Spinal cord (tissue), 10 donors: ENCODE measurements around the gene FRMD4A. TPM values are rescaled to one million over a fixed set of nuclear protein-coding genes. Genes with fewer than 3 reads are reported as not detected.
A peak's percentile ranks its signal among the peaks of the same experiment; 100 is the strongest.
"Not testable (repeated sequence)": the region's sequence is repeated elsewhere in the genome, so short reads cannot be mapped to it uniquely, and the experiment has no call there.

ENCODE experiments used
- DNase-seq, 6 donors: peaks; one replicate each; pipeline versions ENCODE4 v3.0.0 to v3.0.0-alpha.2; 2013 to 2015; ENCODE audit warnings: low spot score in 6 of 6, low read depth in 4 of 6
- H3K27ac ChIP-seq: one replicate; pipeline ENCODE4 v1.5.1; 2013; ENCODE audit warnings: low read depth, low read length, control low read depth
- H3K27me3 ChIP-seq: one replicate; pipeline ENCODE4 v1.6.1; 2013; ENCODE audit warnings: low read length; ENCODE audit not compliant: control insufficient read depth, insufficient read depth
- H3K36me3 ChIP-seq: one replicate; pipeline ENCODE4 v1.6.1; 2013; ENCODE audit warnings: low read length; ENCODE audit not compliant: control insufficient read depth, insufficient read depth
- H3K4me1 ChIP-seq: one replicate; pipeline ENCODE4 v1.6.1; 2013; ENCODE audit warnings: low read length; ENCODE audit not compliant: control insufficient read depth, insufficient read depth
- H3K4me3 ChIP-seq: one replicate; pipeline ENCODE4 v1.5.1; 2013; ENCODE audit warnings: low read depth, low read length, control low read depth
- H3K9me3 ChIP-seq: one replicate; pipeline ENCODE4 v1.6.1; 2013; ENCODE audit warnings: low read length; ENCODE audit not compliant: control insufficient read depth, insufficient read depth
- WGBS: methylation state at CpG from one replicate; pipeline ENCODE4 v1.1.5; 2013; ENCODE audit warnings: missing lambda C conversion rate; ENCODE audit not compliant: insufficient coverage; 5-methylcytosine and 5-hydroxymethylcytosine counted together
- polyA plus RNA-seq, 2 donors: library from polyadenylated mRNA; unstranded; fragments of 120-200 nt; gene quantifications; one replicate each; pipeline ENCODE4 v1.2.1, GENCODE V29; 2013; ENCODE audit not compliant: insufficient read length in 2 of 2
- total RNA-seq, 2 donors: library from RNA; depleted of rRNA in 1 of 2; stranded (reverse); fragments of 120-200 nt in 1 of 2; fragments of >200 nt in 1 of 2; gene quantifications; one replicate each; pipeline versions ENCODE4 v1.2.3 to v1.2.4, GENCODE V29; 2013 to 2014
- donor health status: healthy.

The FRMD4A gene
- total and polyA plus RNA-seq, 4 donors, result 75.4 to 97.8 (median 91.8) TPM

DNA sequence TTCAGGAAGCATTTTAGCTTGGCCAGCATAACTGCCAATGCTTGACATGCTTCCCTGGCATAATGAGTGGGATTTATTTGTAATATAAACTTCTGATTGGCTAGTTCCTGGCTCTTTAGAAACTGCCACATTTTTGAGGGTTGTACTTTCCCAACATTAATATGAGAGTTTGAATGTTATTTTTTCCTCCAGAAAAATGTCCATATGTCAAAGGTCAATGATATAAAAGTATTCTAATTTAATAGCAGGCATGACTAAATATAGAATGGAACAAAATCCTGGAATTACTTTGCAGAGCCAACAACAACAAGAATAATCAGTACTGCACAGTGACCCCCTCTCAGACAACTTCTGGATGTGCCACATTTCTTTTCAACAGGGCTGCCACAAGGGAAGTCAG lies 391.3 kb downstream of the FRMD4A start:
- Histone ChIP-seq H3K4me3 (no peak overlapping the region), H3K4me1 (peaks cover 6% of the 10 kb centered on the region), H3K27ac (no peak overlapping the region), H3K9me3 (peaks cover 2% of the 10 kb centered on the region), H3K27me3 (no peaks in the 10 kb centered on the region), H3K36me3 (no peaks in the 10 kb centered on the region)
- DNase-seq, result peak in 1 of 6 donors; percentile 11

DNA sequence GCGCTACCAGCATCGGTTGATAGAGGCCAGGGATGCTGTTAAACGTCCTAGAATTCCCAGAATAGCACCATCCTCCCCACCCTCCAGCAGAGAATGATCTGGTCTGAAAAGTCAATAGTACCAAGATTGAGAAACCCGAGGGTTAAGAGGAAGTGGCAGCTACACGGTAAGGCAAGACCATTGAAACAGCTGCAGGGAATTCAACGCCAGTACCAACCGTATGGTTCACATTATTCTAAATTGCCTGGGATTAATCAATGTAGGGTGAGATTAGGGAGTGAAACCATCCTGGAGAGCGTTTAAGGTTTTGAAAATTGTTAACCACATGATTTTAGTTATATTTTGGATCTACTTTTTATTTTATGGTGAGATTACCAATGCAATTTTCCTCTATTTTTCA lies 391.8 kb downstream of the FRMD4A start:
- WGBS, result no CpG with 5 or more reads among the region's 8 CpGs
- H3K9me3 ChIP-seq, result peaks cover 2% of the 10 kb centered on the region
- no peak overlapping the region for H3K4me3 ChIP-seq
- peak in 1 of 6 donors; percentile 24 for DNase-seq
- no peak overlapping the region for H3K27ac ChIP-seq
- peaks cover 6% of the 10 kb centered on the region for H3K4me1 ChIP-seq
- no peaks in the 10 kb centered on the region for H3K27me3 ChIP-seq
- H3K36me3 ChIP-seq, result no peaks in the 10 kb centered on the region

DNA sequence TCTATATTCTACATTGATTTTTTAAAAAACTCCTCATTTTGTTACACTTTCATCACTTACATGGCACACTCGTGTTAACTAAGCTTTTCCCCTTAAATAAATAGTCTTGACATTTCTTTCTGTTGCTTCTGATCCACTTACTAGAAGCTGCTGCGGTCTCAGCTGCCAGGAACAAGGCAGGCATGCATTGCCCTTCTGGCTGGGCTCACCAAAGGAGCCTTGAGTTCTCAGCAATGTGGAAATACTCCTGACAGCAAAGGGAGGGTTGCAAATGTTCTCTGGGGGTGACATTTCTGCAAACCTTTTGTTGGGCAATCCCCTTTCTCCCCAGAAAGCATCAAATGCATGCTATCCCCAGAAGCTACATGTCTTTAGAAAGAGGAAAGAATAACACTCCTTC lies 393.9 kb downstream of the FRMD4A start:
- Histone ChIP-seq H3K9me3 (peaks cover 2% of the 10 kb centered on the region), H3K36me3 (no peaks in the 10 kb centered on the region), H3K27me3 (no peaks in the 10 kb centered on the region), H3K4me3 (no peak overlapping the region), H3K4me1 (peaks cover 2% of the 10 kb centered on the region), H3K27ac (no peak overlapping the region)
- WGBS, result 60% methylated on average over 1 of the region's 2 CpGs
- DNase-seq, result no peak

DNA sequence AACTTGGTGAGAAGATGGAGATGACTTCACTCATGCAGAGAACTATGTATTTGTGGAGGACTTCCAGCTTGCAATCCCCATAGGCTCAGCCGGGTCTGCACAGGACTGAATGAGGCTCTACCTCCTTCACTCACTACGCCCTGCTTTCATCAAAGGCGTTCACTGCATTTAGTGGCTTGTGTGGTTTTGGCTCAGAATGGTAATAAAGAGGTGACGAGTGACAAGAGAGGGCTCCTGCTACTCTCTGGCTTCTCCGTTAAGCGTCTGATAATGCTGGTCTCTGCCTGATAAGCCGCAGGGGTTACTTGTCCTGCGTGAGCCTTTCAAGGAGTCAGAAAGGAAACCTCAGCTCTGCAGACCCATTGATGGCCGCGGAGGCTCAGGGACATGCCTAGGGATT lies 400.6 kb downstream of the FRMD4A start:
- no peaks in the 10 kb centered on the region for H3K9me3 ChIP-seq
- DNase-seq, result no peak
- no peaks in the 10 kb centered on the region for H3K27me3 ChIP-seq
- H3K4me1 ChIP-seq, result peaks cover 18% of the 10 kb centered on the region
- 50% methylated on average over 7 of the region's 10 CpGs for WGBS
- H3K27ac ChIP-seq, result no peak overlapping the region
- no peak overlapping the region for H3K4me3 ChIP-seq
- no peaks in the 10 kb centered on the region for H3K36me3 ChIP-seq

DNA sequence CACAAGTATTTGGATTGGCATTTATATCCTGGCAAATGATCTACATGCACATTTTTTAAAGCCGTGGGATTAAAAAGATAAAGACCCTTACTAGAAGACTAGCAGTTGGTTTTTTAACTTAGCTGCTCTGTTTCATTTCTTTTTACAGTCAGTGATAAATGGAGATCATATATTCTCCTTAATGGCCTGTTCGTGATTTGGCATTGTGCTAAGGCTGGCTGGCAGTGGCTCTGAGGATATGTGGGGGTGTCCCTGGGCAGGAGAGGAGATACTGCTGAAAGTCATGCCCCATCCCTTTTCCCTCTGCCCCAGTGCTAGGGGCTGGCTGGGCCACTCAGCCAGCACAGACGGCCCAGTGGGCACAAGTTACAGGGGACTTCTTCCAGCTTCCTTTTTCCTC lies 402.3 kb downstream of the FRMD4A start:
- peaks cover 18% of the 10 kb centered on the region for H3K4me1 ChIP-seq
- no peak overlapping the region for H3K4me3 ChIP-seq
- H3K27ac ChIP-seq, result no peak overlapping the region
- H3K27me3 ChIP-seq, result no peaks in the 10 kb centered on the region
- no peaks in the 10 kb centered on the region for H3K36me3 ChIP-seq
- DNase-seq, result peak in 5 of 6 donors; percentile 47 to 86 (median 61)
- 30% methylated on average over 1 of the region's 3 CpGs for WGBS
- H3K9me3 ChIP-seq, result no peaks in the 10 kb centered on the region

DNA sequence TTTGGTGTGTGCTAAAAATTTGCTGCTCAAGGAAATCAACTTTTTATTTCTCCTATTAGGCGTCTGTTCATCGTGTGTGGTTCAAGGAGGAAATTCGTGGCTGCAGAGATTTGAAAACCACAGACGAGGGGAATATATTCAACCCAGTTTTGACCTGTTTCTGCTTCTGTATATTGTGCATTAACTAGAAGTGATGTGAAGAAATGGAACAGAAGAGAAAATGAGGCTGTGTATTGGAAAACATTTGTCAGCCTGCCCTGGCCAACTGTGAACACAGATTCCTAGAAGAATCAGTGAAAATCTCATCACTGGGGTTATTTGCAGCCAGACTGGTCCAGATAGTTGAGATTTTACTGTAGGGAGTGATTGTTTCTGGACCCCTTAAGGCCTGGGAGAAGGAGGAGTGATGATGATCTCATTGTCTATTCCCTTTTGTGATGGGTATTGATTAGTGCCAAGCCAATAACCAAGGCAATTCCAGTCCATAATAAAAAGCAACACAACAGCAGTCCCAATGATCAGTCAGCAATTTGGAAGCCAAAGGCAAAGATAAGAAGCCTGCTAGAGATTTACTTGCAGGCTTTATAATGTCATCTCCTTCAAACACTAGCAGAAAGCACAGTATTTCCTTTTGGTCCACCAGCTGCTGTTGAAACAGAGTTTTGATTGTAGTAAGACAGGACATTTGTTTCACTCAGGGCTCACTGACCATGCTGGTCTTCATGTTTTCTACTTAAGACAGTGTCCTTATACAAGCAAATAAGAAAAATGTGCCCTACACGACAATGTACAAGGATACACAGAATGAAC lies 404.5 kb downstream of the FRMD4A start:
- H3K27me3 ChIP-seq, result no peaks in the 10 kb centered on the region
- no peak overlapping the region for H3K27ac ChIP-seq

DNA sequence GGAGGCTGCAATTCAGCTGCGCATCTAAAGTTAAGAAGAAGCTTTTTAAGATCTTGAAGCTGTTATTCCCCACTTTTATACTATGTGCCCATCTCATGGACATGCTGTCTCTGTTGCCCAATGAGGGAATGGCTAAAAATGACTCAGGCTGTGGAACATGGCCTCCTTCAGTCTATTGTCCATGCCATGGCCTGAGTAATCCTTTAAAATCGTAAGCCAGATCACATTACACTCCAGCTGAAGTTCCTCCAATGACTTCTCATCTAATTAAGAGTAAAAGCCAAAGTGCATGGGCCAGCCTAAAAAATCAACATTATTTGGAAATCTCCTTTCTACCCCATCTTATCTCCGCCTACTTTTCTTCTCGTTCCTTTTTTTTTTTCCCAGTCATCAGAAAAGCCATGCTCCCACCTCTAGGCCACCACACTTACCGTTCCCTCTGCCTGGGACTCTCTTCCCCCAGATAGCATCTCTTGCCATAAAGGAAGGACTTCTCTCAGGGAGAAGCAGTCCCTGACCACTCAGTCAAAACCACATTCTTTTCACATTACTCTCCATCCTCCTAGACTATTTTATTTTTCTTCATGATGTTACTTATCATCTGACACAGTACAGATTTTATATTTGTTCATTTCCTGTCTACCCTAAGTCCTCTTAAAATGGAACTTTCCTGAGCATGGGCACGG lies 406.5 kb downstream of the FRMD4A start:
- WGBS, result 91% methylated on average over 6 of the region's 6 CpGs
- Histone ChIP-seq H3K27me3 (no peaks in the 10 kb centered on the region), H3K9me3 (no peaks in the 10 kb centered on the region), H3K27ac (no peak overlapping the region), H3K36me3 (no peaks in the 10 kb centered on the region), H3K4me1 (peaks cover 16% of the 10 kb centered on the region), H3K4me3 (no peak overlapping the region)
- DNase-seq, result no peak

More for the DNA sequence above, 404.5 kb downstream of the FRMD4A start:
- DNase-seq, result peak in 1 of 6 donors; percentile 32
- Histone ChIP-seq H3K4me1 (peaks cover 18% of the 10 kb centered on the region), H3K36me3 (no peaks in the 10 kb centered on the region), H3K4me3 (no peak overlapping the region), H3K9me3 (no peaks in the 10 kb centered on the region)
- WGBS, result 56% methylated on average over 3 of the region's 5 CpGs

DNA sequence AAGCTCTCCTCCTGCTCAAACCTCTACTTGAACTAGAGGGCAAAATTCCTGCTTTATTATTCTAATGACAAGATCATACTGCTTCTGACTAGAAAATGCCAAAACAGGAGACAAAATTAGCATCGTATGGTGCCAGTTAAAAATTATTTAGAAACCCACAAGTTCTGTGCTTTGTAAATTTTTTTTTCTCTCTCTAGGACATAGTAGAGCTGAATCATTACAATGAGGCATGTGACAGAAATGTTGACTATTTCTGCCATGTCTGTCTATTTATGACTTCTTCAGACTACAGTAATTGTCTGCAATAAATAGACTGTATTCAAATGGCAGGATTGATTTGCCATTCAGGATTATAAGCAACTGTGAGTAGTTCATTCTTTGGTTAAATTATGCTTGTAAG lies 408.1 kb downstream of the FRMD4A start:
- no peaks in the 10 kb centered on the region for H3K36me3 ChIP-seq
- no peak overlapping the region for H3K27ac ChIP-seq
- no peak for DNase-seq
- H3K4me3 ChIP-seq, result no peak overlapping the region
- no CpG with 5 or more reads among the region's 1 CpG for WGBS
- H3K4me1 ChIP-seq, result peaks cover 3% of the 10 kb centered on the region
- no peaks in the 10 kb centered on the region for H3K27me3 ChIP-seq
- no peaks in the 10 kb centered on the region for H3K9me3 ChIP-seq

DNA sequence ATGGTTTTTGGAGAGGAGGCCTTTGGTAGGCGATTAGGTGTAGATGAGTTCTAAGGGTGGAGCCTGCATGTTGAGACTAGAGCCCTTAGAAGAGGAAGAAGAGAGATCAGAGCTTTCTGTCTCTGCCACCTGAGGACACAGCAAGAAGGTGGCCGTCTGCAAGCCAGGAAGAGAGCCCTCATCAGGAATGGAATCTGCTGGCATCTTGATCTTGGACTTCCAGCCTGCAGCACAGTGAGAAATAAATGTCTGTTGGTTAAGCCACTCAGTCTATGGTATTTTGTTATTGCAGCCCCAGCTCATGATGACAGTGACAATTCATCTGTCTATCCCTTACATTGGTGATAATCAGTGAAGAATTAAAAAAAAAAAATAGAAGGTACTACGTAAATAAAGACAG lies 408.8 kb downstream of the FRMD4A start:
- Histone ChIP-seq H3K36me3 (no peaks in the 10 kb centered on the region), H3K27me3 (no peaks in the 10 kb centered on the region), H3K27ac (no peak overlapping the region), H3K4me3 (no peak overlapping the region), H3K9me3 (no peaks in the 10 kb centered on the region), H3K4me1 (peaks cover 2% of the 10 kb centered on the region)
- DNase-seq, result no peak
- 90% methylated on average over 2 of the region's 3 CpGs for WGBS

DNA sequence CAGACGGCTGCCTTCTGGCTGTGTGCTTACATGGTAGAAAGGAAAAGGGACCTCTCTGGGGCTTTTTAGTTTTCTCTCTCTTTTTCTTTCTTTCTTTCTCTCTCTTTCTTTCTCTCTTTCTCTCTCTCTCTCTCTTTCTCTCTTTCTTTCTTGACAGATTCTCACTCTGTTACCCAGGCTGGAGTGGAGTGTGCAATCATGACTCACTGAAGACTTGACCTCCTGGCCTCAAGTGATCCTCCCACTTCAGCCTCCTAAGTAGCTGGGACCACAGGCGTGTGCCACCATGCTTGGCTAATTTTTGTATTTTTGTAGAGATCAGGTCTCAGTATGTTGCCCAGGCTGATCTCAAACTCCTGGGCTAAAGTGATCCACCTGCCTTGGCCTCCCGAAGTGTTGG lies 409.6 kb downstream of the FRMD4A start:
- WGBS, result 100% methylated on average over 1 of the region's 3 CpGs
- not testable (repeated sequence) for DNase-seq

More for the DNA sequence above, 409.6 kb downstream of the FRMD4A start:
- H3K27me3 ChIP-seq, H3K27ac ChIP-seq, H3K36me3 ChIP-seq, H3K9me3 ChIP-seq, H3K4me3 ChIP-seq, H3K4me1 ChIP-seq: not testable (repeated sequence)
